HepG2 (cell line): ENCODE measurements around the gene GGA1. TPM values are rescaled to one million over a fixed set of nuclear protein-coding genes. Genes with fewer than 3 reads are reported as not detected.

Source experiments
- BCL3 ChIP-seq: sonication (generic); formaldehyde crosslinking; IDR thresholded peaks from 2 replicates; pipeline ENCODE4 v1.5.1; 2020; ENCODE audit warnings: mild to moderate bottlenecking, missing genetic modification reagents, moderate library complexity
- GTF2F1 ChIP-seq: fragments of 150-350 bp; IDR thresholded peaks from 2 replicates; pipeline ENCODE4 v1.6.1; 2014; ENCODE audit warnings: low read length
- HNF1B ChIP-seq: sonication (generic); formaldehyde crosslinking; IDR thresholded peaks from 2 replicates; pipeline ENCODE4 v1.5.1; 2020; ENCODE audit warnings: mild to moderate bottlenecking, moderate library complexity, missing genetic modification reagents
- MTF1 ChIP-seq: sonication (generic); formaldehyde crosslinking; IDR thresholded peaks from 2 replicates; pipeline ENCODE4 v1.5.0; 2020; ENCODE audit warnings: missing genetic modification reagents
- NBN ChIP-seq: fragments of 450-650 bp; conservative IDR thresholded peaks from 2 replicates; pipeline ENCODE4 v1.6.1; 2017
- REST ChIP-seq, 2 experiments: IDR thresholded peaks; 2 replicates each; pipeline ENCODE4 v1.6.1; 2011 to 2012; ENCODE audit warnings: low read length in 2 of 2, borderline replicate concordance in 1 of 2, low read depth in 1 of 2, mild to moderate bottlenecking in 1 of 2, moderate library complexity in 1 of 2
- SRSF9 ChIP-seq: fragments of 200-400 bp; formaldehyde crosslinking; IDR thresholded peaks from 2 replicates; pipeline ENCODE4 v1.6.1; 2018; ENCODE audit warnings: borderline replicate concordance, mild to moderate bottlenecking, low read depth, low read length; ENCODE audit not compliant: insufficient read depth, poor library complexity, severe bottlenecking
- SYNCRIP ChIP-seq: fragments of 200-400 bp; formaldehyde crosslinking; IDR thresholded peaks from 2 replicates; pipeline ENCODE4 v1.6.1; 2018; ENCODE audit warnings: mild to moderate bottlenecking, low read depth, low read length; ENCODE audit not compliant: insufficient read depth
- ZNF160 ChIP-seq: sonication (generic); formaldehyde crosslinking; IDR thresholded peaks from 2 replicates; pipeline ENCODE4 v1.8.0; 2022; ENCODE audit warnings: mild to moderate bottlenecking, inconsistent platforms, missing genetic modification reagents
- ZNF264 ChIP-seq: sonication (generic); formaldehyde crosslinking; IDR thresholded peaks from 2 replicates; pipeline ENCODE4 v1.4.0; 2020; ENCODE audit warnings: missing genetic modification reagents
- ZNF44 ChIP-seq: sonication (generic); formaldehyde crosslinking; IDR thresholded peaks from 2 replicates; pipeline ENCODE4 v1.5.1; 2020; ENCODE audit warnings: mild to moderate bottlenecking, missing genetic modification reagents
- ZNF776 ChIP-seq: sonication (generic); formaldehyde crosslinking; IDR thresholded peaks from 2 replicates; pipeline ENCODE4 v1.4.0; 2020; ENCODE audit warnings: mild to moderate bottlenecking, missing genetic modification reagents
- polyA plus RNA-seq, 8 experiments: library from polyadenylated mRNA; depleted of rRNA in 3 of 8; stranded (reverse) in 7 of 8; unstranded in 1 of 8; fragments of >200 nt; fragmentation: Illumina TruSeq in 4 of 8; extraction: Trizol in 4 of 8; gene quantifications; 2 replicates each; pipeline versions ENCODE4 v1.2.1 to v1.2.3, GENCODE V29; 2011 to 2016; ENCODE audit warnings: low read depth in 4 of 8, missing spikeins in 1 of 8, mixed read lengths in 1 of 8; ENCODE audit not compliant: insufficient read depth in 1 of 8
- total RNA-seq, 5 experiments: library from RNA; depleted of rRNA; stranded (reverse); fragments of >200 nt; fragmentation: Illumina TruSeq; extraction: Trizol; gene quantifications; 2 replicates each; pipeline ENCODE4 v1.2.3, GENCODE V29; 2016; ENCODE audit warnings: low read depth in 1 of 5
- TF ChIP-seq, protein P1 (sequence below): sonication (generic); formaldehyde crosslinking; IDR thresholded peaks from 2 replicates; pipeline ENCODE4 v1.4.0; 2020; ENCODE audit warnings: low read depth, mild to moderate bottlenecking, missing genetic modification reagents

GGA1 gene
- total and polyA plus RNA-seq, 2 of the 13 experiments (the other 11 are each of a cell fraction or from before 2014, with no cell fraction given) = 29.1 to 87.2 TPM

GRCh38 chr22:37607010-37607934 is 1.4 kb upstream of the GGA1 start (continued):
- TF ChIP-seq SYNCRIP = no peak
- TF ChIP-seq ZNF44 (CRISPR knock-in tag) = no peak
- no peak for TF ChIP-seq MTF1 (CRISPR knock-in tag)
- no peak for TF ChIP-seq HNF1B (CRISPR knock-in tag)
- TF ChIP-seq, protein P1, sequence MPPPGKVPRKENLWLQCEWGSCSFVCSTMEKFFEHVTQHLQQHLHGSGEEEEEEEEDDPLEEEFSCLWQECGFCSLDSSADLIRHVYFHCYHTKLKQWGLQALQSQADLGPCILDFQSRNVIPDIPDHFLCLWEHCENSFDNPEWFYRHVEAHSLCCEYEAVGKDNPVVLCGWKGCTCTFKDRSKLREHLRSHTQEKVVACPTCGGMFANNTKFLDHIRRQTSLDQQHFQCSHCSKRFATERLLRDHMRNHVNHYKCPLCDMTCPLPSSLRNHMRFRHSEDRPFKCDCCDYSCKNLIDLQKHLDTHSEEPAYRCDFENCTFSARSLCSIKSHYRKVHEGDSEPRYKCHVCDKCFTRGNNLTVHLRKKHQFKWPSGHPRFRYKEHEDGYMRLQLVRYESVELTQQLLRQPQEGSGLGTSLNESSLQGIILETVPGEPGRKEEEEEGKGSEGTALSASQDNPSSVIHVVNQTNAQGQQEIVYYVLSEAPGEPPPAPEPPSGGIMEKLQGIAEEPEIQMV (CRISPR knock-in tag) = peak; percentile 35; the same call in 1 of the 2 replicates
- TF ChIP-seq ZNF160 = no peak
- TF ChIP-seq BCL3 = no peak
- TF ChIP-seq SRSF9 = no peak
- TF ChIP-seq ZNF776 (CRISPR knock-in tag) = no peak
- TF ChIP-seq REST (IDR thresholded peaks at IDR 0.05; ENCODE audit: borderline replicate concordance in 1 of 2, low read depth in 1 of 2, low read length in 2 of 2) = no peak
- TF ChIP-seq GTF2F1 = no peak
- TF ChIP-seq ZNF264 (CRISPR knock-in tag) = no peak
- no peak for TF ChIP-seq NBN
